ENCODE measurements around the gene SLC6A20.

The SLC6A20 gene

GRCh38 chr3:45793482-45794176 lies 2.7 kb downstream of the SLC6A20 start:
- H3K27ac ChIP-seq, result no peak overlapping the region
- TF ChIP-seq, protein P1, sequence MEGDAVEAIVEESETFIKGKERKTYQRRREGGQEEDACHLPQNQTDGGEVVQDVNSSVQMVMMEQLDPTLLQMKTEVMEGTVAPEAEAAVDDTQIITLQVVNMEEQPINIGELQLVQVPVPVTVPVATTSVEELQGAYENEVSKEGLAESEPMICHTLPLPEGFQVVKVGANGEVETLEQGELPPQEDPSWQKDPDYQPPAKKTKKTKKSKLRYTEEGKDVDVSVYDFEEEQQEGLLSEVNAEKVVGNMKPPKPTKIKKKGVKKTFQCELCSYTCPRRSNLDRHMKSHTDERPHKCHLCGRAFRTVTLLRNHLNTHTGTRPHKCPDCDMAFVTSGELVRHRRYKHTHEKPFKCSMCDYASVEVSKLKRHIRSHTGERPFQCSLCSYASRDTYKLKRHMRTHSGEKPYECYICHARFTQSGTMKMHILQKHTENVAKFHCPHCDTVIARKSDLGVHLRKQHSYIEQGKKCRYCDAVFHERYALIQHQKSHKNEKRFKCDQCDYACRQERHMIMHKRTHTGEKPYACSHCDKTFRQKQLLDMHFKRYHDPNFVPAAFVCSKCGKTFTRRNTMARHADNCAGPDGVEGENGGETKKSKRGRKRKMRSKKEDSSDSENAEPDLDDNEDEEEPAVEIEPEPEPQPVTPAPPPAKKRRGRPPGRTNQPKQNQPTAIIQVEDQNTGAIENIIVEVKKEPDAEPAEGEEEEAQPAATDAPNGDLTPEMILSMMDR (conservative IDR thresholded peaks at IDR 0.05), result no peak

- no peak overlapping the region for H3K27ac ChIP-seq
- TF ChIP-seq, protein P1 (conservative IDR thresholded peaks at IDR 0.05), result no peak
These were observed 3.7 kb downstream of the SLC6A20 start for GRCh38 chr3:45792516-45793172.

- no peak overlapping the region for H3K27ac ChIP-seq
- TF ChIP-seq, protein P1 (conservative IDR thresholded peaks at IDR 0.05), result no peak
These were observed 4.3 kb downstream of the SLC6A20 start for GRCh38 chr3:45792036-45792435.

GRCh38 chr3:45790596-45790995 lies 5.7 kb downstream of the SLC6A20 start:
- TF ChIP-seq, protein P1 (conservative IDR thresholded peaks at IDR 0.05), result no peak
- H3K27ac ChIP-seq, result no peak overlapping the region

- H3K27ac ChIP-seq, result no peak overlapping the region
- TF ChIP-seq, protein P1 (conservative IDR thresholded peaks at IDR 0.05), result no peak
These were observed 7.0 kb downstream of the SLC6A20 start for GRCh38 chr3:45789235-45789812.

GRCh38 chr3:45787551-45787950 lies 8.8 kb downstream of the SLC6A20 start:
- TF ChIP-seq, protein P1 (conservative IDR thresholded peaks at IDR 0.05), result no peak

GRCh38 chr3:45786801-45787495 lies 9.4 kb downstream of the SLC6A20 start:
- no peak overlapping the region; the same call in 1 of the 2 replicates for H3K27ac ChIP-seq
- TF ChIP-seq, protein P1 (conservative IDR thresholded peaks at IDR 0.05), result no peak

More at GRCh38 chr3:45787551-45787950, 8.8 kb downstream of the SLC6A20 start:
- H3K27ac ChIP-seq, result no peak overlapping the region; the same call in 1 of the 2 replicates

All from VCaP (cell line).